Raji (cell line): ENCODE results near the gene ACTRT2.

ENCODE experiments used
- POLR2A ChIP-seq: IDR thresholded peaks from 2 replicates; pipeline ENCODE4 v1.6.1; 2011; ENCODE audit warnings: low read depth, low read length, control low read depth; ENCODE audit not compliant: insufficient read depth

The ACTRT2 gene

DNA sequence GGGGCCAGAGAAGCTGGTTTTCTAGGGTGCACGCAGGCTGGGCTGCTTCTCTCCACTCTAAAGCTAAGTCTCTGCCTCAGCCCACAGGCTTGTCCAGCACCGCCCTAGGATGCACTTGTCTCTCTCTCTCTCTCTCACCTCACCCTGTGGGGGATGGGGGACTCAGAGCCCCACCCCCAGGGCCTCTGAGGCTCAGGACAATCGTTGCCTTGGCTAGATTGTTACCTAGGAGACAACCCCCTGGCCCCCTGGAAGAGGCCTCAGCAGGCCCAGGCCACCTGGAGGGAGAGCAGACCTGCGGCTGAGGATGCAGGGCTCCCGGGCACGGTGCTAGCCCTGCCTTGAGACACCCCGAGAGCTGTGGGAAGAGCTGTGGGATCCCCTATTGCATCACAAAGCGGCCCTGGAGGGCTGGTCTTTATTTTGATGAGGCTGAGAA, at the start of gene ACTRT2:
TSS of gene ACTRT2 (plus strand) at position 235 of the 439 bp plus-strand sequence. CDS start 220 bp downstream, outside the sequence.
- no peak for TF ChIP-seq POLR2A

- no peak for TF ChIP-seq POLR2A
Measured at GRCh38 chr1:2971609-2972008, 49.7 kb upstream of the ACTRT2 start.

DNA sequence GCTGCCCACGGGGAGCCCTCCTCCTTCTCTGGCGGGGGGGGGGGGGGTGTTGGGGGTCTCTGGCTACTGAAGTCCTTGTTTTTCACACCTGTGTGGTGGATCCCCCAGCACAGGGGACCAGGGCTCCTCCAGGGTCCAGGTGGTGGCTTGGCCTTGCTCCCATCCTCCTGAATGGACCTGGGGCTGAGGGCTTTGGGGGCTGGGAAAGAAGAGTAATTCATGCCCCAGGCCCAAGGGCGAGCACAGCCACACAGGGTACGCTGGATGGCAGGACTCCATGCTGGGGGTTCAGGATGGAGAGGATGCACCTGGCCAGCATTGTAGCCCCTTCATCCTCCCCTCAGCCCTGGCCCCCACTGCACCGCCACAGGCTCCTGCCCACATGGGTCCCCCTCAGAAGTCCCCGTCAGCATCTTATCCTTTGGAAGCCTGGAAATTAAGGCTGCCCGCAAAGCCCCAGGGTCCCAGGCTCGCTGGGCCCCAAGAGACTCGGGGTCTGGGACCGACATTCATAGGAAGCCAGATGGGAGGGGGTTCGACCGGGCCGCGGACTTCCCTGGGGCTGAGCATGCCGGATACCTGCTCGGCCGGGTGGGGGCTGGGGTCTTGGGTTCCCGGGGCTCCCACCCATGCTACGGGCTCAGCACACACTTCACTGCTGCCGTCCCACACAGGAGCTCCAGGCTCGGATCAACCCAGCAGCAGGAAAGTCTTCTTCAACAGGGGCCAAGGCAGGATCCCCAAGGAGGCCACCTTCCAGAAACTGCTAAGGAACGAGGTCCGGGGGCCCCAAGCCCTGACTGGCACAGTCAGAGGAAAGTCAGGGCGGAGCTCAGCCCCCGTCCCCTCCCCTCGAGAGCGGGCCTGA, 49.0 kb upstream of the ACTRT2 start:
- no peak for TF ChIP-seq POLR2A

- no peak for TF ChIP-seq POLR2A
Measured at GRCh38 chr1:2972879-2973575, 48.2 kb upstream of the ACTRT2 start.

DNA sequence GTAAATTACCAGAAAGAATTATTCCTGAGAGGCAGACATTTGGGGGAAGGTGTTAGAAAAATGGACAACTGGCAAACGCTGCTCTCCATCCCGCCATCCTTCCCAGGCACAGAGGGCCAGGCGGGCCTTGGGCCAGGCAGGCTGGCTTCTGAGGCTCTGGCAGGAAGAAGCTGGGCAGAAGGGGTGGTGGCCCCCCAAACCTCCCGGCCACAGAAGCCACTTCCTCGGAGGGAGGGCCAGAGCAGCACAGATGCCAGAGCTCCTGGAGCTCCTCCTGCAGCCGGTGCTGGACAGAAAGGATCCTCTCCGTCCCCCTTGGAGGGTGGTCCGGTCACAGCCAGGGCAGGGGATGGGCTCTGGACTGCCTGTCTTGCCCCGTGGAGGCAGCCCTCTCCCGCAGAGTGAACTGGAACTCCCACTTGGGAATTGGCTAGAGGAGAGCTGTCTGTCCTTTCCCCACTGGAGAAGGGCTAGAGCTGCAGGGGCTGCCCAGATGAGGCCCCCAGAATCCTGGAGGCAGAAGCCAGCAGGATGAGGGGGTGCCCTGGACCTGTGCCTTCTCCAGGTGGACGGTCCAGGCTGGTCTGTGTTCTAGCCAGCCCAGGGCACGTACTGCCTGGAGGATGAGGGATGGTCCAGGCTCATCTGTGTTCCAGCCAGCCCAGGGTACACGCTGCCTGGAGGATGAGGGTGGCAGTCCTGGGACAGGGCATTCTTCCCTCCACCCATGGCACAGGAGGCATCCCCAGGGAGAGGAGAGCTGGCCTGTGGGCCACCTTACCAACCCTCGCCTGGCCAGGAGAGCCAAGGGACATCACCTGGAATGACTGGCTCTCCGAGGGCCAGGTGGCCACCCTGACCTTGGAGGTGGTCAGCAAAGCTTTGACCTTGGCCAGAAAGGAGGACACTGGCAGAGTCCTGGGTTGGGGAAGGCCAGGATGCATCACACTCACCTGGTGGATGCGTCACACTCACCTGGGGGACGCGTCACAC, 47.4 kb upstream of the ACTRT2 start:
- no peak for TF ChIP-seq POLR2A

GRCh38 chr1:2974701-2975301, 46.5 kb upstream of the ACTRT2 start:
- TF ChIP-seq POLR2A: no peak

DNA sequence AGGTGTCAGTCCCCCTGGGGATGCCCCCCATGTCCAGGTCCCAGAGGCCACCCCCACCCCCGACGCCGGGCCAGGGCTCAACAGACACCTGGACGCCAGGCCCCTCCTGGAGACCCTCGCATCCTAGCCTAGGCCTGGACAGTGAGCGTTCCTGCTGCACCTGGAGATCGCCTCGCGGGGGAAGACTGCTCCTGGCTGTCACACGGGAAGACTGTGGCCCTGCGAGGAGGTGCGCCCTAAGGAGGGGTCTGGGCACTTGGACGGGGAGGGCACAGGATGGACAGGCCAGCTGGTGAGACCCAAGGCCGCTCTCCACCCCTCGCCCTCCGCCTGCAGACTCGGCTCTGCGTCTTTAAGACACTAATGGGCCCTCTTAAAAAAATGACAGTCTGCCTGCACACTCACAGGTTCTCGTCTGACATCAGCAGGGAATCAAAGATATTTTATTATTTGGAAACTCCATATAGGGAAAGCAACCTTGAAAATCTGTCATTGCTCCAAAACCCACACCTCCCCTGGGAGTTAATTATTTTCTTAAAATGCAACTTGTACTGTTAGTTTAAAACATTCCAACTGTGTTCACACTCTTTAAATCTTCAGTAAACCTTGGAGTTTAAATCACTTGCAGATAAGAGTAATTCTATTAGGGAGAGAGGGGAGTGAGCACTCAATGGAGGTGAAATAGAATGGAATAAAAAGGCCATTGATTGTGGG, 45.6 kb upstream of the ACTRT2 start:
- TF ChIP-seq POLR2A: no peak

DNA sequence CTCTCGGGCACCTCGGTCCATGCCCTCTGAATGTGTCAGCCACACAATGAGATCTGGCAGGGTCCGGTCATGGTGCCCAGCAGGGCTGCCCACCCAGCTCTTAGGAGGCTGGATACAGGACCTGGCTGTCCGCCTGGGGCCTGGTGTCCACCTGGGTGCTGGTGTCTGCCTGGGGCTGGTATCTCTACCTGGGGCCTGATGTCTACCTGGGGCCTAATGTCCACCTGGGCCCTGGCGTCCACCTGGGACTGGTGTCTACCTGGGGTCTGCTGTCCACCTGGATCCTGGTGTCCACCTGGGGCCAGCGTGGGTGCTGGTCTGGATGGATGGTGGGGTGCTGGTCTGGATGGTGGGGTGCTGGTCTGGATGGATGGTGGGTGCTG, 45.1 kb upstream of the ACTRT2 start:
- TF ChIP-seq POLR2A: no peak

DNA sequence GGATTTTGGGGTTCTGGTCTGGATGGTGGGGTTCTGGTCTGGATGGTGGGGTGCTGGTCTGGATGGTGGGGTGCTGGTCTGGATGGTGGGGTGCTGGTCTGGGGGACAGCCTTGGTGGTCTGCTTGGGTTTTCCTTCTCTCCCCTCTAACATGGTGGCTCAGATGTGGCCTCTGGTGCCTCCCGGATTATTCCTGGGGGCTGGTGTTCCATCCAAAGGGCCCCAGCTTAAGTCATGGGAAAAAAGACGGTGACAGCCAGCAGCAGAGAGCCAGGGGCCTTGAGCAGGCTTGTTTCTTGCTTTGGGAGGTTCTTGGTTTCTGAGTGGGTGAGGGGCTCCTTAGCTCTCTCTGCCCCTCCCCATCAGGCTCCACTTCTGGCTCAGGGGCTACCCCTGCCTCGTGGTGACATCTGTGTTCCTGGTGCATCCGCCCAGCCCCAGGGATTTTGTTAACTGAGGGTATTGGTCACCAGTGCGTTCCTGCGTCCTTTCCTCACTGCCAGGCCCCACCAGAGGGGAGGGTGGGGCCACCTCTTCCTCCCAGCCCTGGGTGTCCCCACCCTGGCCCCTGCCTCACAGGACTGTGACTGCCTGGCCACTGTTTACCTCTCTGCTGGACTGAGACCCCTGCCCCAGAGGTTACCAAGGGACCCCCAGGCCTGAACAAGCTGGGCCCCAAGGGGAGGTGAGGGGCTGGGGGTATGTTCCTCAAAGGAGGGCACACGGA, 43.2 kb upstream of the ACTRT2 start:
- no peak for TF ChIP-seq POLR2A

- no peak for TF ChIP-seq POLR2A
Measured at GRCh38 chr1:2978691-2979190, 42.5 kb upstream of the ACTRT2 start.

DNA sequence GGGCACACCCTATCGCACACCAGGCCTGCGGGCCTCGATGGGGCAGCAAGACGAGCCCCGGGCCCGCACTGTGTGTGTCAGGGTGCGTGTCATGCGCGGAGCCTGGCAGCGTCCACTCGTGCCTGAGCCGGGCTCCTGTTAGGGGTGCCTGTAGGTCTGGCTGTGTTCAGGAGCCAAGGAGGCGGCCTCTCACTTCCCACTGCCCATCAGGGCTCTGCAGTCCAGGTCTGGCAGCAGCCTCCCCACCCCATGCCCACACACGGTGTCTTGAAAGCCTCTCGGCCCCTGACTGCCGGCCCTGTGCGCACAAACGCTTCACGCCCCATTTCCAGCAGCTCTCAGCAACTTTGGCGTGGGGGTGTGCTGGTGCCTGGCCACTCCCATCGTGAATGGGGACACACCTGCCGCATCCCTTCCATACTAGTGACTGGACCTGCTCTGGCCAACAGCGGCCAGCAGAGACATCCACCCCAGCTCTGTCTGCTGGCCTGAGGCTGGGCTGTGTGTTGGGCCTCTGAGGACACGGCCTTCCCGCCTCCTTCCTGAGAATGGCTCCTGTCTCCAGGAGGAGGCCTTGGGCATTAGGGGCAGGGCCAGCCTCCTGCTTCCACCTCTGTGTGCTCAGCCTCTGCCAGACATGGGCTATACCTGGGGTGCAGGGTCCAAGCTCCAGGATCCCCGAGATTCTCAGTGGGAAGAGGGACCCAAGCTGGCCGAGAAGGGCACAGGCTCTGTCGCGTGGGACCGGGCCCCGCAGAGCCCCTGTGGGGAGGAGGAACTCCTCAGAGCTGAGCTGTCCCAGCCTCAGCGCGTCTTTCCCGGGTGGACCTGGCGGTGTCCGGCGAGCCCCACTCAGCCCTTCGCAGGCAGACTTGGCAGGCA, 41.8 kb upstream of the ACTRT2 start:
- no peak for TF ChIP-seq POLR2A

DNA sequence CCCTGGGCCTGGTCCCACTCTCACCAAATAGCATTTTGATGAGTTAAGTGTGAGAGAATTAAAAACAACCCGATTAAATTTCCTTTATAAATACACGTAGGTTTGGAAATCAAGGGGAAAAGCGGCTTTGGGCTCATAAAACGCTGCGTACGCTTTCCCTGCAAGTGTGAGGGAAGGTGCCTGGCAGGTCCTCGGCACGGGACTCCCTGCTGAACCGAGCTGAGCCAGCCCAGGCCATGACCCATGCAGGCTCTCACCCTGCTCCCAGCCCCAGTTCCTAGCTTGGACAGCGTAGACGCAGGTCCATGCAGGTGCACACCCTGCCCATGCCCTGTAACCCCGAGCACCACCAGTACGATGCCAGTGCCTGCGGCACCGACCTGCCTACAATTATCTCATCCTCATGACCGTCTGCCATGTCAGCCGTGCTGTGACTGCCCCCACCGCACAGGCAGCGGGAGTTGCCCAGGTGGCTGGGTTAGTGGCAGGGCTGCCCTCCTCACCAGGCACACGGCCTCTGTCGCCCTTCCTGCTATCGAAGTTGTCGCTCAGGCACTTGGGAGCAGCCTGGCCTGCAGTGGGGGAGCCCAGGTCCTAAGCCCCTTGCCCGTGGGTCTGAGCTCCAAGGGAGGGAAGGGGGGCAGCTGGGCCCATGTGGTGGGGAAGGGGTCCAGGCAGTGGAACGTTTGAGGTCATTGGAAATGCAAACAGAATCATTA, 41.0 kb upstream of the ACTRT2 start:
- no peak for TF ChIP-seq POLR2A

- TF ChIP-seq POLR2A: no peak
Measured at GRCh38 chr1:2980849-2981248, 40.4 kb upstream of the ACTRT2 start.
